SK-N-SH treated with all-trans-retinoic acid at 6 μM for 48 hours (cell line): ENCODE data around the gene PSMG4.

Source experiments
- ARNTL ChIP-seq: fragments of 450-650 bp; formaldehyde crosslinking; IDR thresholded peaks from 2 replicates; pipeline ENCODE4 v1.5.0; 2020; ENCODE audit warnings: low read depth, mild to moderate bottlenecking, moderate library complexity, borderline replicate concordance
- CREB5 ChIP-seq: fragments of 250-450 bp; sonication (Bioruptor Pico); IDR thresholded peaks from 2 replicates; pipeline ENCODE4 v1.5.1; 2020; ENCODE audit warnings: low read depth, mild to moderate bottlenecking, moderate library complexity
- PATZ1 ChIP-seq: fragments of 250-450 bp; sonication (Bioruptor Pico); IDR thresholded peaks from 2 replicates; pipeline ENCODE4 v1.8.0; 2020; ENCODE audit warnings: mild to moderate bottlenecking, moderate library complexity, borderline replicate concordance
- PPARA ChIP-seq: fragments of 250-450 bp; sonication (Bioruptor Pico); IDR thresholded peaks from 2 replicates; pipeline ENCODE4 v1.5.0; 2020; ENCODE audit warnings: mild to moderate bottlenecking, borderline replicate concordance

- TF ChIP-seq PPARA (CRISPR knock-in tag) = no peak
- TF ChIP-seq ARNTL (CRISPR knock-in tag) = no peak
- 0 out of 2 replicates have a peak, but pooled peaks have one; percentile 31 for TF ChIP-seq PATZ1 (CRISPR knock-in tag)
- no peak for TF ChIP-seq CREB5 (CRISPR knock-in tag)
Observed at GRCh38 chr6:3247255-3248146, 11.2 kb upstream of the PSMG4 start.
